Endothelial cell of umbilical vein (primary cell): Measurements from ENCODE around the gene HK3. TPM values are rescaled to one million over a fixed set of nuclear protein-coding genes. Genes with fewer than 3 reads are reported as not detected.

ENCODE experiments used
- BruUV-seq: library from RNA; stranded (reverse); fragments of 400-500 nt; replicated peaks from 2 replicates; lab custom pipeline; 2021; lab: Mats Ljungman, UMichigan
- CTCF ChIA-PET: fragments of 300-600, 350-600 bp; sonication (Branson Sonifier 250); formaldehyde crosslinking; loops from one replicate; lab custom pipeline; 2021; ENCODE audit warnings: antibody characterized with exemption, inconsistent platforms; lab: Charles Lee
- POLR2A ChIA-PET: fragments of 300-600, 350-600 bp; sonication (Branson Sonifier 250); formaldehyde crosslinking; loops from one replicate; lab custom pipeline; 2021; ENCODE audit warnings: antibody characterized with exemption, inconsistent platforms; lab: Charles Lee
- DNase-seq: peaks from one replicate; pipeline ENCODE4 v3.0.0-alpha.2; 2011; ENCODE audit warnings: low read depth, low spot score
- FAIRE-seq: peaks from 2 replicates; lab custom pipeline; 2011; peaks lifted over from hg19 to GRCh38; lab: Jason Lieb, UNC
- H2AFZ ChIP-seq: 2 replicates; pipeline ENCODE4 v1.6.0; 2012; ENCODE audit warnings: low read depth, low read length, control low read depth, inconsistent platforms
- H3K27ac ChIP-seq: 2 replicates; pipeline ENCODE4 v1.5.1; 2011; ENCODE audit warnings: low read depth, mild to moderate bottlenecking, control low read depth, low read length, moderate library complexity; ENCODE audit not compliant: insufficient read depth
- H3K27me3 ChIP-seq, 2 experiments: 2 replicates each; pipeline versions ENCODE4 v1.6.0 to v1.6.1; 2011; ENCODE audit warnings: low read length in 2 of 2, mixed read lengths in 1 of 2; ENCODE audit not compliant: control insufficient read depth in 2 of 2, insufficient read depth in 2 of 2
- H3K36me3 ChIP-seq, 2 experiments: 2 replicates in 1 of 2; 3 replicates in 1 of 2; pipeline ENCODE4 v1.5.1; 2011; ENCODE audit warnings: low read length in 2 of 2, mild to moderate bottlenecking in 1 of 2, moderate library complexity in 1 of 2; ENCODE audit not compliant: control insufficient read depth in 2 of 2, insufficient read depth in 2 of 2; ENCODE audit errors: extremely low read depth in 1 of 2
- H3K4me1 ChIP-seq: 3 replicates; pipeline ENCODE4 v1.5.1; 2011; ENCODE audit warnings: mild to moderate bottlenecking, low read length; ENCODE audit not compliant: control insufficient read depth, insufficient read depth; ENCODE audit errors: extremely low read depth
- H3K4me2 ChIP-seq: 2 replicates; pipeline ENCODE4 v1.6.1; 2011; ENCODE audit warnings: low read length, control low read depth, mixed read lengths; ENCODE audit not compliant: insufficient read depth
- H3K4me3 ChIP-seq, 3 experiments: fragments of 200-600 bp in 1 of 3; sonication (generic), shearing (Covaris generic) in 1 of 3; replicated peaks in 1 of 3; 2 replicates each; pipeline ENCODE4 v1.5.1; 2011 to 2016; ENCODE audit warnings: control low read depth in 3 of 3, low read length in 3 of 3, mild to moderate bottlenecking in 2 of 3, inconsistent platforms in 1 of 3, low read depth in 1 of 3, moderate library complexity in 1 of 3; ENCODE audit not compliant: insufficient read depth in 1 of 3
- H3K79me2 ChIP-seq: 2 replicates; pipeline ENCODE4 v1.6.0; 2012; ENCODE audit warnings: low read length, inconsistent platforms; ENCODE audit not compliant: control insufficient read depth, insufficient read depth
- H3K9ac ChIP-seq: replicated peaks from 2 replicates; pipeline ENCODE3; 2011; ENCODE audit warnings: low read length, control low read depth; ENCODE audit not compliant: insufficient read depth; ENCODE audit errors: extremely low read depth
- H3K9me1 ChIP-seq: replicated peaks from 3 replicates; pipeline ENCODE4 v1.6.0; 2011; ENCODE audit warnings: mild to moderate bottlenecking, low read length; ENCODE audit not compliant: control insufficient read depth, insufficient read depth; ENCODE audit errors: extremely low read depth
- H3K9me3 ChIP-seq: replicated peaks from 2 replicates; pipeline ENCODE4 v1.5.1; 2012; ENCODE audit warnings: low read length, inconsistent platforms; ENCODE audit not compliant: control insufficient read depth, insufficient read depth
- H4K20me1 ChIP-seq: replicated peaks from 2 replicates; pipeline ENCODE3; 2011; ENCODE audit warnings: mild to moderate bottlenecking, low read length; ENCODE audit not compliant: control insufficient read depth, insufficient read depth; ENCODE audit errors: extremely low read depth
- CTCF ChIP-seq, 2 donors: IDR thresholded peaks; 1 replicate in 1 of 2; 2 replicates in 1 of 2; pipeline ENCODE4 v1.5.1; 2011; ENCODE audit warnings: low read length in 2 of 2, mild to moderate bottlenecking in 2 of 2, moderate library complexity in 2 of 2, control low read depth in 1 of 2, inconsistent platforms in 1 of 2, low read depth in 1 of 2; ENCODE audit not compliant: insufficient read depth in 1 of 2; ENCODE audit errors: extremely low read depth in 1 of 2
- EZH2 ChIP-seq: IDR thresholded peaks from 2 replicates; pipeline ENCODE4 v1.6.1; 2012; ENCODE audit warnings: borderline replicate concordance, low read depth, mild to moderate bottlenecking, moderate library complexity, low read length, inconsistent platforms; ENCODE audit not compliant: severe bottlenecking
- FOS ChIP-seq: IDR thresholded peaks from 2 replicates; pipeline ENCODE4 v1.6.1; 2011; ENCODE audit warnings: mild to moderate bottlenecking, low read length, moderate library complexity, borderline replicate concordance; ENCODE audit not compliant: insufficient read depth
- GATA2 ChIP-seq: IDR thresholded peaks from 2 replicates; pipeline ENCODE4 v1.7.0; 2011; ENCODE audit warnings: low read depth, mild to moderate bottlenecking, moderate library complexity, mixed read lengths, low read length; ENCODE audit not compliant: insufficient read length, insufficient read depth
- JUN ChIP-seq: IDR thresholded peaks from 2 replicates; pipeline ENCODE4 v1.6.1; 2011; ENCODE audit warnings: borderline replicate concordance, low read depth; ENCODE audit not compliant: insufficient read length, insufficient read depth
- MAX ChIP-seq: IDR thresholded peaks from 2 replicates; pipeline ENCODE4 v1.6.1; 2011; ENCODE audit not compliant: insufficient read depth, insufficient read length
- MYC ChIP-seq: IDR thresholded peaks from one replicate; pipeline ENCODE4 v1.6.1; 2011; ENCODE audit warnings: mild to moderate bottlenecking, low read depth, low read length
- POLR2A ChIP-seq: IDR thresholded peaks from 2 replicates; pipeline ENCODE4 v1.6.1; 2012; ENCODE audit warnings: low read depth, mild to moderate bottlenecking, control low read depth, low read length
- POLR2AphosphoS5 ChIP-seq: IDR thresholded peaks from 2 replicates; pipeline ENCODE4 v1.6.1; 2012; ENCODE audit warnings: low read depth, mild to moderate bottlenecking, control low read depth, low read length, moderate library complexity; ENCODE audit not compliant: insufficient read depth
- dilution Hi-C: fragments of 300-500 bp; cut with MboI; formaldehyde crosslinking; loops from one replicate; pipeline ENCODE4 v1.15.0; 2019; ENCODE audit warnings: low sequenced_read_pairs; ENCODE audit not compliant: extremely low pct_ligation_motif_present
- intact Hi-C: fragments of 100-400 bp; cut with micrococcal nuclease; formaldehyde crosslinking; loops from one replicate; pipeline ENCODE4 v1.10.0; 2022
- polyA plus RNA-seq, 4 experiments: library from polyadenylated mRNA; depleted of rRNA in 3 of 4; stranded (reverse) in 3 of 4; unstranded in 1 of 4; fragments of >200 nt; gene quantifications; 2 replicates each; pipeline versions ENCODE4 v1.2.1 to v1.2.3, GENCODE V29; 2011 to 2012; ENCODE audit warnings: missing spikeins in 1 of 4
- total RNA-seq: library from RNA; stranded (reverse); gene quantifications from 2 replicates; pipeline ENCODE4 v1.2.3, GENCODE V29; 2021

The HK3 gene
- total and polyA plus RNA-seq, 2 donors (not counting 3 experiments of a cell fraction or from before 2014, with no cell fraction given): not detected

- dilution Hi-C loops: no loop called here
- TF ChIP-seq POLR2A (no peak), FOS (no peak), MYC (no peak), CTCF (IDR thresholded peaks at IDR 0.05; ENCODE audit: extremely low read depth in 1 of 2, insufficient read depth in 1 of 2, low read depth in 1 of 2, low read length in 2 of 2) (no peak), EZH2 (no peak), POLR2AphosphoS5 (no peak), JUN (no peak), GATA2 (no peak), MAX (no peak)
- CTCF ChIA-PET: interaction anchor here (2.0 kb wide), 1 partner anchor 222 kb away, joined by 5 read pairs; no protein-coding TSS in a partner anchor
- no peaks in the 10 kb centered on the region for H4K20me1 ChIP-seq
- POLR2A ChIA-PET: no interaction called here
- H3K27ac ChIP-seq: no peak overlapping the region
- no peaks in the 10 kb centered on the region for H3K9me3 ChIP-seq
- no TSS peak for BruUV-seq
- FAIRE-seq (no peak), DNase-seq (no peak)
- intact Hi-C loops: loop anchor here (10.0 kb wide), 1 partner anchor 218 kb away; no protein-coding TSS in a partner anchor
- H2AFZ ChIP-seq: no peak overlapping the region
- H3K79me2 ChIP-seq: no peaks in the 10 kb centered on the region
- H3K9me1 ChIP-seq: no peaks in the 10 kb centered on the region
- H3K4me2 ChIP-seq: no peak overlapping the region
- H3K36me3 ChIP-seq: no peaks in the 10 kb centered on the region
- H3K27me3 ChIP-seq: peaks cover 0 to 3% of the 10 kb centered on the region in 2 experiments
- H3K4me1 ChIP-seq: no peaks in the 10 kb centered on the region
- no peak overlapping the region for H3K9ac ChIP-seq
- no peak overlapping the region for H3K4me3 ChIP-seq
These were observed 16.6 kb downstream of the HK3 start for GRCh38 chr5:176882567-176882903.
